Stimulated activated CD8-positive, alpha-beta memory T cell treated with anti-CD3 and anti-CD28 coated beads, Interleukin-4, amount 100 ng/mL, for 1 hour (primary cell): ENCODE data around the gene FOXP1.

ENCODE experiments used
- DNase-seq, 2 donors: peaks; one replicate each; pipeline ENCODE4 v3.0.0-alpha.2; 2020; ENCODE audit warnings: low read depth in 2 of 2, low spot score in 1 of 2

The FOXP1 gene

GRCh38 chr3:71118436-71118835, 465.1 kb downstream of the FOXP1 start:
- DNase-seq: no peak

- DNase-seq: no peak
Measured at GRCh38 chr3:71117572-71118247, 465.8 kb downstream of the FOXP1 start.

- no peak for DNase-seq
Measured at GRCh38 chr3:71114610-71115009, 468.9 kb downstream of the FOXP1 start.

- no peak for DNase-seq
Measured at GRCh38 chr3:71112576-71112975, 471.0 kb downstream of the FOXP1 start.

GRCh38 chr3:71111784-71112440, 471.6 kb downstream of the FOXP1 start:
- no peak for DNase-seq

GRCh38 chr3:71110385-71111222, 472.9 kb downstream of the FOXP1 start:
- no peak for DNase-seq

DNA sequence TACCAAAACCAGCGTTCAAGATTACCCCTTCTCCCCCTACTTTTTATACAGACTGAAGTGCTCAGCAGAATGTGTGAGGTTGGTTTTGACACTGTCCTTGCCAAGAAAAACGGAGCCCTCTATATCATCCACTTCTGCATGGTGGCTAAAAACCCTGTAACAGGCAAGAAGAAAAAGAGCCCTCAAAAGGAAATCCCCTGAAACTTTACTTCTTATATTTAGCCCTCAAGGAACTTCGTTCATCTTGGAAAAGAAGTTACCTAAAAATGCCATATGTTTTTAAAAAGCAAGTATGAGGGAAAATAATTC, 473.6 kb downstream of the FOXP1 start:
- DNase-seq: no peak

- DNase-seq: no peak
Measured at GRCh38 chr3:71109241-71109976, 474.1 kb downstream of the FOXP1 start.

DNA sequence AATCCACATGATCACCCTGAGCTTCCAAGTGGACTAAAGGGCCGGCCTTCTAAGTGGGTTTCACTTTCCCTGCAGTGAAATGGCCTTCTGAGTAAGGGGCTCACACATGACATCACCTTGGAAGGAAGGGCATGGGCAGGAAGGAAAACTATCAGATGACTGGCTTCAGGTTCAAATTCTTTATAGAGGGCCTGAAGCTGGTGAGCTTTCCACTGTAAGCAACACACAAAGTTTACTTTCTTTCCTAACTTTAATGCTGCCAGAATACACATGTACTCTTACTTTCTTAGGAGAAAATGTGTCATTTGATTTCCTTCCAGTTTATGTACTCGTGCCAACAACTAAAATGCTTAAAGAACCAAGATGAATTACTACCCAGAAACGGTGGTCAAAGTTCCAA, 475.6 kb downstream of the FOXP1 start:
- DNase-seq: no peak

DNA sequence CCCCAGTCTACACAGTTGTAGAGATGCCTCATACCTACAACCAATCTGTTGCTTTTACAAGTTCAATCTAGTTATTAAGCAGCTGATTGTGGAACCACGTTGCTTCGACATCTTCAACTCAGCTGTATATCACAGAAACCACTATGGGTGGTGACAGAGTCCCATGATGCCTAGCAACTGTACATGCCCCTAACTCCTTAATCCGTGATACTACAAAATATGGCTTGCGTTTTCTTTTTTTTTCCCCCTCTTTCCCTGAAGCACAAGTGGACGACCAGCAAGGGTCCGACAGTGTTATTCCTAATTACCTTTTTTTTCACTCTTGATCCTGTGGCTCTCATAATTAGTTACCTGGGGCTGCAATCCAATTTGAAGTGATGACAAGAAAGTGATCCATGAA, 478.6 kb downstream of the FOXP1 start:
- no peak for DNase-seq

GRCh38 chr3:71104556-71104955, 479.0 kb downstream of the FOXP1 start:
- no peak for DNase-seq

DNA sequence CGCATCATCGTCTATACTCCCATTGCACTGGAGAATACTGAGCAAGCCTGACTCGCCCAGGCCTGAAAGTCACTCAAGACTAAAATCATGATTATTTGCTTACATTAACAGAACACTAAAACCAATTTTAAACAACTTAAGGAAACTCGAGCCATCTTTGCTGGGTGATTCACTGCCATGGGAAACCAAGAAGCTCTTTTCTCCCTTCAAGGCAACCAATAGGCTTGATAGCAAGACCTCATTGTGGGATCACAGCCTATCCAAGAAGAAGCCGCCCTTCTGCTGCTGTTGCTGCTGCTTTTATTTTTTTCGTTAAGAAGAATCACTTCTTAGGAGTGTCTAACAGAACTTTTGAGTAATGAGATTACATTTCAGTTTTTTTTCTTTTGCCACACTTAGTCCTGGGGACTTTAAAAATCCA, 479.4 kb downstream of the FOXP1 start:
- no peak for DNase-seq

GRCh38 chr3:71103430-71103921, 480.1 kb downstream of the FOXP1 start:
- no peak for DNase-seq

GRCh38 chr3:71102111-71102983, 481.2 kb downstream of the FOXP1 start:
- no peak for DNase-seq

DNA sequence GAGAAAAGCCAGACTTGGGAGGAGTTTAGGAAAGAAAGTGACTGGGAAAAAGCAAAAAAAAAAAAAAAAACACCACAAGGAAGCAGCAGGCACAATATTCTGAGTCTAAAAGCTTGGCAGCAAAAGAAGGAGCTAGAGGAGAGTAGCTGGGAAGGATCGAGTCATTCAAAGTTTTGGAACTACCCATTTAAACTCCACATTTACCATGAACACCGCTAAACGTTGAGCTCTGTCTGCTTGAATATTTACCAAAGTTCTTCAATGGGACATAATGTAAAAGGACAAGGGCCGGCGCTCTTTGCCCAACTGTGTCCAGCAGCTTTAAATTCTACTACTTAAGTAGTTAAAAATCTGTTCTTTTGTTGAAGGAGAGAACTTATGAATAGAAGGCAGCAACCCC, 481.9 kb downstream of the FOXP1 start:
- no peak for DNase-seq

DNA sequence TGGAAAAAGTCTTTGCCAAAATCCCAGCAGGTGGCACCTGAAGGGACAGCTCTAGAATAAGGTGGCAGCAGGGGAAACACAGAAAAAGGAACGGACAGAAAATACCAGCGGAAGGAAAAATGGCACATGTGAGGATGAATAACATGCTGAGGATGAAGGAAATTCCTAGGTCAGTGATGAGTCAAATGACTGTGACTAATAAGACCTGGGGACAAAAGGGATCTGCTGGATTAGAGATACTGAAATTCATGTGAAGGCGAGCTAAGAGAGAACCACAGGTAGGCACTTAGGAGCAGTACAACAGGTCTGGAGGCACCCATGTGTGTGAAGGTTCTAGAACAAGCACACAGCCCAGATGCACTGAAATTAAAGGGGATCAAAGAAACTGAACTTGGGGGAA, 482.5 kb downstream of the FOXP1 start:
- no peak for DNase-seq

DNA sequence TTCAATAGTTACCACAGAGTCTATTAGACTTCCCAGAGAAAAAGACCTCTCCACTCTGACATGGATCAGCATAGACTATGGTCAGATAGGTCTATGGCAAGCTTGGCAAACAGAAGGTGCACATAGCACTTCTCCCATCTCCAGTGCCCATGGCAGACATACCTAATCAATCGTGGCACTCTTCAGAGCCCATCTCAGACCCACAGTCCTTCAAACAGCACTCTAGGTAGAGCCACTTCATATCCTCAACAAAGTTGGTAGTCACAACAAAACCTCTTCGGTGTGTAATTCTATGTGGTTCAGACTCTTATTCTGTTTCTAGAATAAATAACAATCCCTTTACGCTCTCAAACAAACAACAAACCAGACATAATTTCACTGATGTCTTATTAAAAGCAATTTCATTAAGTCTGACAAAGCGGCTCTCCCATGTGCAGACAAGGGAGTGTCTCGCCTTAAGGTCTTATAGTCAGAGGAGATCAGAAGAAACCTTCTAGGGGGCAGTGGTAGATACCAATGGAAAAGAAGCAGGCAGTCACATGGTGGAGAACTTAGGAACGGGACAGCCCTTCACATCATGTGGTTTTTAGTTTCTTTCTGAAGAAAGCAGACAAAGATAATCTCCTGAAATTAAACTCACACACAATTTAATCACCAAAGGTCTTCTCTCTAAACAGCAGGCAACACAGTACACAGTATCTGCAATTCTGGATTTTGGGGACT, 483.4 kb downstream of the FOXP1 start:
- no peak for DNase-seq

GRCh38 chr3:71097557-71097956, 486.0 kb downstream of the FOXP1 start:
- no peak for DNase-seq

DNA sequence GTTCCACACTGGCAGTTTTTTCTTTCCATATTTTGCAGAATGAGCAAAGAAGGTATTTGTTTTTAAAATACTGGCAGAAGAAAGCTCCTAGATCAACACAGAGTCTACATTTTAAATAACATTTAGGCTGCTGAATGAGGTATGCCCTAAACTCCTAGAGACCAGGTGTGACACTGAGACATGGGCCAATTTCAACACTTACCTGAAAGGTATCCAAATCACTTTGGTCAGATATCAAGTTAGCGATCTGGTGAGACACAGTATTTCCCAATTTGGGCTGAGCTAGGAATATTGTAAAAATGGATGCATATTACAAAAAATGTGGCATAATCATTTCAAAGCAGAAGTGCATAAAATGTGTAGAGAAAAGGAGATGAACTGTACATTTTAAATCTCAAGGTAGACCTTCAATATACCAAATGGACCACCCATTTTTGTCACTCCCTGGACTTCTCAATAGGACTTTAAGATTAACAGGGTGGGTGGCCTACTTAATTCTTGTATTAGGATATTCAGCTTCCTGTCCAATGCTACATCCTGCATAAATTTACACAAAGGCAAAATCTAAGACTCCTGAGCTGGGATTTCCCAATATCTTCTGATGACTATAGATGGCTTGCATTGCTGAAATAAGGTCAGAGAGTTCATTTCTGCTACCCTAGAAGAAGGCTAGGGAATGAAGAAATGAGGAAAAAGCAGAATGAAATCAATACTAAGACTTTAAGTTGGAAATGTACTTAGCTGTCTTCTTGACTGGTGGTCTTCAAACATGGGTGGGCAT, 487.8 kb downstream of the FOXP1 start:
- DNase-seq: no peak
